ENCODE data around the gene SUFU.

DNA sequence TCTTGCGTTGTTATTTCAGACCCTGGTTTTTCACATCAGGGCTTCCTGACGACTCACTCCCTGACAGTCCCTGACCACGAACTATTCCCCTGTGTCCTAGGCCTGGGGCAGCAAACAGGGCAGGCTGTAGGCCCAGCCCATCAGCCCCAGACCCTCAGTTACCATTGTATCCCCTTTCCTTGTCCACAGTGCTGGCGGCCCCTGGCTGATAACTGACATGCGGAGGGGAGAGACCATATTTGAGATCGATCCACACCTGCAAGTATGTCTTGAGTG lies 90.0 kb downstream of the SUFU start:
- TF ChIP-seq, protein P1, sequence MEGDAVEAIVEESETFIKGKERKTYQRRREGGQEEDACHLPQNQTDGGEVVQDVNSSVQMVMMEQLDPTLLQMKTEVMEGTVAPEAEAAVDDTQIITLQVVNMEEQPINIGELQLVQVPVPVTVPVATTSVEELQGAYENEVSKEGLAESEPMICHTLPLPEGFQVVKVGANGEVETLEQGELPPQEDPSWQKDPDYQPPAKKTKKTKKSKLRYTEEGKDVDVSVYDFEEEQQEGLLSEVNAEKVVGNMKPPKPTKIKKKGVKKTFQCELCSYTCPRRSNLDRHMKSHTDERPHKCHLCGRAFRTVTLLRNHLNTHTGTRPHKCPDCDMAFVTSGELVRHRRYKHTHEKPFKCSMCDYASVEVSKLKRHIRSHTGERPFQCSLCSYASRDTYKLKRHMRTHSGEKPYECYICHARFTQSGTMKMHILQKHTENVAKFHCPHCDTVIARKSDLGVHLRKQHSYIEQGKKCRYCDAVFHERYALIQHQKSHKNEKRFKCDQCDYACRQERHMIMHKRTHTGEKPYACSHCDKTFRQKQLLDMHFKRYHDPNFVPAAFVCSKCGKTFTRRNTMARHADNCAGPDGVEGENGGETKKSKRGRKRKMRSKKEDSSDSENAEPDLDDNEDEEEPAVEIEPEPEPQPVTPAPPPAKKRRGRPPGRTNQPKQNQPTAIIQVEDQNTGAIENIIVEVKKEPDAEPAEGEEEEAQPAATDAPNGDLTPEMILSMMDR (IDR thresholded peaks at IDR 0.05), result no peak
- TF ChIP-seq POLR2AphosphoS5 (IDR thresholded peaks at IDR 0.05) (no peak), EP300 (IDR thresholded peaks at IDR 0.05) (no peak)

All from sigmoid colon (tissue), 4 donors.